Calu3 (cell line): ENCODE data around the gene DSCAML1. TPM values are rescaled to one million over a fixed set of nuclear protein-coding genes. Genes with fewer than 3 reads are reported as not detected.

Source experiments
- BruUV-seq: library from RNA; stranded (reverse); fragments of 400-500 nt; replicated peaks from 2 replicates; lab custom pipeline; 2021; lab: Mats Ljungman, UMichigan
- CTCF ChIA-PET: fragments of 300-600 bp; sonication (Branson Sonifier 250); formaldehyde crosslinking; loops from one replicate; lab custom pipeline; 2022; ENCODE audit warnings: antibody characterized with exemption; lab: Charles Lee
- DNase-seq: peaks from one replicate; pipeline ENCODE4 v3.0.0; 2022
- H3K27ac Mint-ChIP-seq: one replicate; pipeline ENCODE4 v1.8.0; 2022; ENCODE audit warnings: mixed read lengths; ENCODE audit not compliant: unreplicated experiment
- H3K27me3 Mint-ChIP-seq: one replicate; pipeline ENCODE4 v1.8.0; 2022; ENCODE audit warnings: mixed read lengths; ENCODE audit not compliant: unreplicated experiment
- H3K36me3 Mint-ChIP-seq: one replicate; pipeline ENCODE4 v1.8.0; 2022; ENCODE audit warnings: mild to moderate bottlenecking, moderate library complexity, mixed read lengths; ENCODE audit not compliant: insufficient read depth, unreplicated experiment
- H3K4me1 Mint-ChIP-seq: one replicate; pipeline ENCODE4 v1.8.0; 2022; ENCODE audit warnings: mild to moderate bottlenecking, low read depth, mixed read lengths; ENCODE audit not compliant: unreplicated experiment
- H3K4me3 Mint-ChIP-seq: one replicate; pipeline ENCODE4 v1.8.0; 2022; ENCODE audit warnings: mild to moderate bottlenecking, low read depth, moderate library complexity, mixed read lengths; ENCODE audit not compliant: unreplicated experiment
- H3K9me3 Mint-ChIP-seq: one replicate; pipeline ENCODE4 v1.8.0; 2022; ENCODE audit warnings: low read depth, mixed read lengths; ENCODE audit not compliant: unreplicated experiment
- CTCF ChIP-seq: fragments of 200-600 bp; IDR thresholded peaks from one replicate; pipeline ENCODE4 v1.8.0; 2022; ENCODE audit warnings: antibody characterized with exemption; ENCODE audit not compliant: unreplicated experiment
- intact Hi-C: fragments of 100-400 bp; cut with micrococcal nuclease; formaldehyde crosslinking; loops from one replicate; pipeline ENCODE4 v1.10.0; 2022; ENCODE audit not compliant: unreplicated experiment
- total RNA-seq: library from RNA; stranded (reverse); gene quantifications from 2 replicates; pipeline ENCODE4 v1.2.3, GENCODE V29; 2022

The DSCAML1 gene
- total RNA-seq, 1 experiment from 2014 or later, result 0.07 TPM

GRCh38 chr11:117712530-117712929 is 84.5 kb downstream of the DSCAML1 start:
- no peak overlapping the region for H3K27ac Mint-ChIP-seq
- no TSS peak for BruUV-seq
- TF ChIP-seq CTCF, result no peak
- H3K4me3 Mint-ChIP-seq, result no peak overlapping the region
- intact Hi-C loops, result no loop called here
- H3K27me3 Mint-ChIP-seq, result peaks cover 14% of the 10 kb centered on the region
- DNase-seq, result no peak
- CTCF ChIA-PET, result no interaction called here
- H3K4me1 Mint-ChIP-seq, result no peaks in the 10 kb centered on the region
- no peaks in the 10 kb centered on the region for H3K36me3 Mint-ChIP-seq
- H3K9me3 Mint-ChIP-seq, result no peaks in the 10 kb centered on the region

- no peak for TF ChIP-seq CTCF
- Mint-ChIP-seq H3K36me3 (no peaks in the 10 kb centered on the region), H3K9me3 (no peaks in the 10 kb centered on the region), H3K4me3 (no peak overlapping the region), H3K27me3 (peaks cover 15% of the 10 kb centered on the region), H3K4me1 (no peaks in the 10 kb centered on the region), H3K27ac (no peak overlapping the region)
- CTCF ChIA-PET, result no interaction called here
- no TSS peak for BruUV-seq
- no peak for DNase-seq
- intact Hi-C loops, result no loop called here
These were observed 85.7 kb downstream of the DSCAML1 start for GRCh38 chr11:117711331-117711730.

GRCh38 chr11:117710211-117710610 is 86.8 kb downstream of the DSCAML1 start:
- DNase-seq, result no peak
- no peak for TF ChIP-seq CTCF
- no peaks in the 10 kb centered on the region for H3K9me3 Mint-ChIP-seq
- no TSS peak for BruUV-seq
- no peak overlapping the region for H3K4me3 Mint-ChIP-seq
- H3K27me3 Mint-ChIP-seq, result peaks cover 15% of the 10 kb centered on the region
- H3K36me3 Mint-ChIP-seq, result no peaks in the 10 kb centered on the region
- CTCF ChIA-PET, result interaction anchor here (0.8 kb wide), 2 partner anchors 12 to 19 kb away, joined by 3 to 5 read pairs; no protein-coding TSS in a partner anchor
- intact Hi-C loops, result no loop called here
- H3K27ac Mint-ChIP-seq, result no peak overlapping the region
- H3K4me1 Mint-ChIP-seq, result no peaks in the 10 kb centered on the region

- H3K27ac Mint-ChIP-seq, result no peak overlapping the region
- no peaks in the 10 kb centered on the region for H3K9me3 Mint-ChIP-seq
- no TSS peak for BruUV-seq
- H3K36me3 Mint-ChIP-seq, result no peaks in the 10 kb centered on the region
- H3K4me3 Mint-ChIP-seq, result no peak overlapping the region
- TF ChIP-seq CTCF, result no peak
- no peak for DNase-seq
- H3K4me1 Mint-ChIP-seq, result no peaks in the 10 kb centered on the region
- peaks cover 46% of the 10 kb centered on the region for H3K27me3 Mint-ChIP-seq
- CTCF ChIA-PET, result no interaction called here
- intact Hi-C loops, result no loop called here
These were observed 90.6 kb downstream of the DSCAML1 start for GRCh38 chr11:117706322-117706814.
